H1 (cell line): ENCODE measurements around the gene GREB1L. TPM values are rescaled to one million over a fixed set of nuclear protein-coding genes. Genes with fewer than 3 reads are reported as not detected.

Source experiments
- CREB1 ChIP-seq: IDR thresholded peaks from 2 replicates; pipeline ENCODE4 v1.6.1; 2012; ENCODE audit warnings: inconsistent platforms
- HDAC6 ChIP-seq: IDR thresholded peaks from one replicate; pipeline ENCODE4 v1.7.1; 2012; ENCODE audit warnings: low read depth, mild to moderate bottlenecking, inconsistent platforms, low read length, moderate library complexity
- KDM5A ChIP-seq: fragments of 200-600 bp; IDR thresholded peaks from 2 replicates; pipeline ENCODE4 v1.7.1; 2012; ENCODE audit warnings: mild to moderate bottlenecking, low read length, inconsistent platforms, mixed read lengths
- PHF8 ChIP-seq: fragments of 200-600 bp; sonication (generic); conservative IDR thresholded peaks from 2 replicates; pipeline ENCODE4 v1.7.1; 2012; ENCODE audit warnings: low read depth, mild to moderate bottlenecking, inconsistent platforms, low read length, moderate library complexity
- SIRT6 ChIP-seq: IDR thresholded peaks from one replicate; pipeline ENCODE4 v1.7.1; 2012; ENCODE audit warnings: low read length, inconsistent platforms
- polyA plus RNA-seq, 7 experiments: library from polyadenylated mRNA; depleted of rRNA in 3 of 7; stranded (reverse) in 5 of 7; unstranded in 2 of 7; fragments of >200 nt in 5 of 7; fragments of 200-250 nt in 2 of 7; gene quantifications; 1 replicate in 5 of 7; 2 replicates in 1 of 7; 4 replicates in 1 of 7; pipeline versions ENCODE4 v1.2.1 to v1.2.3, GENCODE V29; 2011 to 2013; ENCODE audit warnings: missing spikeins in 2 of 7, mixed read lengths in 2 of 7
- total RNA-seq: library from RNA; stranded (reverse); fragmentation: NEBNext Ultra II Directional; extraction: Animal tissue kit (Norgen Biotek cat#: 25700); gene quantifications from 2 replicates; pipeline ENCODE4 v1.2.1, GENCODE V29; 2021

The GREB1L gene
- total and polyA plus RNA-seq, 2 of the 8 experiments (the other 6 are each of a cell fraction or from before 2014, with no cell fraction given) = 0.34 to 1.6 TPM

DNA sequence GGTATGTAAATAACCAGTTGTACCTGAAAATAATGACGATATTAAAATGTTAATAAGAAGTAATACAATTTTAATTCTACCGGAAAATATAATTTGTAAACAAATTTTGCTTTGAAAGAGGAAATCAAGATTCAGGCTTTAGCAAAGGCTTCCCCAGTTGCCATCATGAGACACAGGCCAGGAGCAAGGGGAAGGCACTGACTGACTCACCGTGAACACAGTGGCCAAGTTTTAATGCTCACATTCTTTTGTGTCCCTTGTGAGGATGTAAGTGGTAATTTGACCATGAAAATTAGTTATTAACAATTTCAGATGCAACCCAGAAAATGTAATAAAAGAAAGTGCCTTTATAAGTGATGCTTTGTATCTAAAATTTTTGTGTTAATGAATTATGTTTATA lies 164.1 kb downstream of the GREB1L start (continued):
- TF ChIP-seq CREB1 (no peak), KDM5A (no peak), HDAC6 (no peak), SIRT6 (no peak), PHF8 (no peak)
